Stimulated activated CD8-positive, alpha-beta memory T cell treated with anti-CD3 and anti-CD28 coated beads, Interleukin-2, amount 100 ng/mL, for 1 hour (primary cell): ENCODE measurements around the gene ZMYND12.

Source experiments
- DNase-seq, 2 donors: peaks; one replicate each; pipeline ENCODE4 v3.0.0-alpha.2; 2020; ENCODE audit warnings: low read depth in 2 of 2

Gene ZMYND12

GRCh38 chr1:42439940-42440339 is 15.9 kb downstream of the ZMYND12 start:
- no peak for DNase-seq

GRCh38 chr1:42434340-42434739 is 21.5 kb downstream of the ZMYND12 start:
- no peak for DNase-seq

- no peak for DNase-seq
Observed at GRCh38 chr1:42433369-42433768, 22.5 kb downstream of the ZMYND12 start.

GRCh38 chr1:42432714-42433113 is 23.1 kb downstream of the ZMYND12 start:
- DNase-seq, result no peak

GRCh38 chr1:42431514-42431913 is 24.3 kb downstream of the ZMYND12 start:
- DNase-seq, result no peak

GRCh38 chr1:42430286-42431135 is 25.3 kb downstream of the ZMYND12 start:
- no peak for DNase-seq

- DNase-seq, result no peak
Observed at GRCh38 chr1:42429603-42430002, 26.2 kb downstream of the ZMYND12 start.

- no peak for DNase-seq
Observed at GRCh38 chr1:42427240-42427639, 28.6 kb downstream of the ZMYND12 start.

GRCh38 chr1:42424201-42424600 is 31.6 kb downstream of the ZMYND12 start:
- no peak for DNase-seq

GRCh38 chr1:42423681-42424080 is 32.1 kb downstream of the ZMYND12 start:
- DNase-seq, result no peak

- no peak for DNase-seq
Observed at GRCh38 chr1:42422737-42423136, 33.1 kb downstream of the ZMYND12 start.

GRCh38 chr1:42420911-42421585 is 34.8 kb downstream of the ZMYND12 start:
- no peak for DNase-seq

- DNase-seq, result no peak
Observed at GRCh38 chr1:42420121-42420520, 35.7 kb downstream of the ZMYND12 start.

- no peak for DNase-seq
Observed at GRCh38 chr1:42419126-42419821, 36.5 kb downstream of the ZMYND12 start.

- no peak for DNase-seq
Observed at GRCh38 chr1:42418516-42418915, 37.3 kb downstream of the ZMYND12 start.

GRCh38 chr1:42417166-42417565 is 38.7 kb downstream of the ZMYND12 start:
- no peak for DNase-seq

GRCh38 chr1:42414551-42415496 is 41.0 kb downstream of the ZMYND12 start:
- no peak for DNase-seq

- no peak for DNase-seq
Observed at GRCh38 chr1:42403880-42404400, 51.9 kb downstream of the ZMYND12 start.

GRCh38 chr1:42399315-42400100 is 56.3 kb downstream of the ZMYND12 start:
- DNase-seq, result no peak
